HEK293T (cell line): ENCODE data around the gene UBQLN1.
"Not testable (repeated sequence)": the region's sequence is repeated elsewhere in the genome, so short reads cannot be mapped to it uniquely, and the experiment has no call there.

Experiments used
- ARNT ChIP-seq: fragments of 450-650 bp; IDR thresholded peaks from 2 replicates; pipeline ENCODE4 v1.6.1; 2017; ENCODE audit warnings: mild to moderate bottlenecking
- BHLHE40 ChIP-seq: fragments of 450-650 bp; IDR thresholded peaks from 2 replicates; pipeline ENCODE4 v1.6.1; 2016; ENCODE audit warnings: mild to moderate bottlenecking, moderate library complexity, borderline replicate concordance
- ELF4 ChIP-seq: fragments of 450-650 bp; IDR thresholded peaks from 2 replicates; pipeline ENCODE4 v1.6.1; 2017; ENCODE audit warnings: antibody characterized with exemption
- FOXA1 ChIP-seq: fragments of 450-650 bp; IDR thresholded peaks from 2 replicates; pipeline ENCODE4 v1.6.1; 2016; ENCODE audit warnings: mild to moderate bottlenecking
- FOXK2 ChIP-seq: fragments of 450-650 bp; IDR thresholded peaks from 2 replicates; pipeline ENCODE4 v1.6.1; 2016; ENCODE audit warnings: mild to moderate bottlenecking
- FOXM1 ChIP-seq: fragments of 450-650 bp; IDR thresholded peaks from 2 replicates; pipeline ENCODE4 v1.6.1; 2017; ENCODE audit warnings: mild to moderate bottlenecking, borderline replicate concordance
- L3MBTL2 ChIP-seq: fragments of 450-650 bp; conservative IDR thresholded peaks from 2 replicates; pipeline ENCODE4 v1.6.1; 2016; ENCODE audit warnings: mild to moderate bottlenecking
- LEF1 ChIP-seq: fragments of 450-650 bp; IDR thresholded peaks from 2 replicates; pipeline ENCODE4 v1.6.1; 2017; ENCODE audit warnings: mild to moderate bottlenecking, borderline replicate concordance
- NFRKB ChIP-seq: fragments of 450-650 bp; IDR thresholded peaks from 2 replicates; pipeline ENCODE4 v1.6.1; 2016; ENCODE audit warnings: mild to moderate bottlenecking, moderate library complexity
- SP1 ChIP-seq: fragments of 450-650 bp; IDR thresholded peaks from 2 replicates; pipeline ENCODE4 v1.6.1; 2017
- SUZ12 ChIP-seq: fragments of 450-650 bp; IDR thresholded peaks from 2 replicates; pipeline ENCODE4 v1.6.1; 2016; ENCODE audit warnings: mild to moderate bottlenecking
- TARDBP ChIP-seq: fragments of 450-650 bp; IDR thresholded peaks from 2 replicates; pipeline ENCODE4 v1.6.1; 2016
- ZNF384 ChIP-seq: fragments of 450-650 bp; IDR thresholded peaks from 2 replicates; pipeline ENCODE4 v1.6.1; 2016
- TF ChIP-seq, protein P1 (sequence below): fragments of 450-650 bp; IDR thresholded peaks from 2 replicates; pipeline ENCODE4 v1.6.1; 2016

GRCh38 chr9:83728591-83729368 is 21.0 kb upstream of the UBQLN1 start:
- not testable (repeated sequence) for TF ChIP-seq TARDBP, NFRKB, LEF1, ZNF384, L3MBTL2, SUZ12, ELF4, BHLHE40, SP1, FOXA1, FOXM1, FOXK2, ARNT
- TF ChIP-seq, protein P1, sequence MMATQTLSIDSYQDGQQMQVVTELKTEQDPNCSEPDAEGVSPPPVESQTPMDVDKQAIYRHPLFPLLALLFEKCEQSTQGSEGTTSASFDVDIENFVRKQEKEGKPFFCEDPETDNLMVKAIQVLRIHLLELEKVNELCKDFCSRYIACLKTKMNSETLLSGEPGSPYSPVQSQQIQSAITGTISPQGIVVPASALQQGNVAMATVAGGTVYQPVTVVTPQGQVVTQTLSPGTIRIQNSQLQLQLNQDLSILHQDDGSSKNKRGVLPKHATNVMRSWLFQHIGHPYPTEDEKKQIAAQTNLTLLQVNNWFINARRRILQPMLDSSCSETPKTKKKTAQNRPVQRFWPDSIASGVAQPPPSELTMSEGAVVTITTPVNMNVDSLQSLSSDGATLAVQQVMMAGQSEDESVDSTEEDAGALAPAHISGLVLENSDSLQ = not testable (repeated sequence)
